Activated T-cell treated with anti-CD3 and anti-CD28 coated beads, Interleukin-2, amount 50 U/mL, for 1 hour (primary cell): ENCODE results near the gene KCNC1.

Experiments used
- DNase-seq: peaks from one replicate; pipeline ENCODE4 v3.0.0-alpha.2; 2020

Gene KCNC1

DNA sequence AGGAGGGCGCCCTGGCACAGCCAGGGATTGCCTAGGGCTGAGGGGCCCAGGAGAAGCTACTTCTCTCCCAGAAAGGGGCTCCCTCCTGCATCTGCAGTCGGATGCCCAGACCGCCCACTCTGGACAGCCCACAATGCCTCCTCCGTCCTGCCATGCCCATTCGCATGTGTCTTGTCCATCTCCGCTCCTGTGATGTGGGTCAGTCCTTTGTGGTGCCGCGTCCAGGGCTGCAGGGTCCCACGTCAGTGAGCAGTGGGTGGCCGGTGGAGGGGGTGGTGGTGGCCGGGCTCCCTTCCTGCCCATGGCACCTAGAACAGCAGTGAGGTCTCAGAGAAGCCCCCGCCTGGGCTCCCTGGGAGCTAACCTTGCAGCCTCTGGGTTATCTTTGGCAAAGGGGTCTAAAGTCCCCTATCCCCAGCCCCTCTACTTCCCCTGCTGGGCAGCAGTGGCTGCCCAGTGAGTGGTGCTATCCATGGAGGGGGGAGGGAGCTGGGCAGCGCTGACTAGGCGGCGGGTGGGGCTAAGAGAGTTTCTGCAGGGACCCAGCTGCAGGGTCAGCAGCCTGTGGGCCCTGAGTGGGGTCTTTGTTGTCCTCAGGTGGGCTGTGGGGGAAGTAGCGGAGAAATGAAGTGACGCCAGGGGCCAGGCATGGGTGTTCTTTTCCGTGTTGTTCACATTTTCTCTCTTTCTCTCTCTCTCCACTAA, 41.1 kb downstream of the KCNC1 start:
- DNase-seq, result no peak

DNA sequence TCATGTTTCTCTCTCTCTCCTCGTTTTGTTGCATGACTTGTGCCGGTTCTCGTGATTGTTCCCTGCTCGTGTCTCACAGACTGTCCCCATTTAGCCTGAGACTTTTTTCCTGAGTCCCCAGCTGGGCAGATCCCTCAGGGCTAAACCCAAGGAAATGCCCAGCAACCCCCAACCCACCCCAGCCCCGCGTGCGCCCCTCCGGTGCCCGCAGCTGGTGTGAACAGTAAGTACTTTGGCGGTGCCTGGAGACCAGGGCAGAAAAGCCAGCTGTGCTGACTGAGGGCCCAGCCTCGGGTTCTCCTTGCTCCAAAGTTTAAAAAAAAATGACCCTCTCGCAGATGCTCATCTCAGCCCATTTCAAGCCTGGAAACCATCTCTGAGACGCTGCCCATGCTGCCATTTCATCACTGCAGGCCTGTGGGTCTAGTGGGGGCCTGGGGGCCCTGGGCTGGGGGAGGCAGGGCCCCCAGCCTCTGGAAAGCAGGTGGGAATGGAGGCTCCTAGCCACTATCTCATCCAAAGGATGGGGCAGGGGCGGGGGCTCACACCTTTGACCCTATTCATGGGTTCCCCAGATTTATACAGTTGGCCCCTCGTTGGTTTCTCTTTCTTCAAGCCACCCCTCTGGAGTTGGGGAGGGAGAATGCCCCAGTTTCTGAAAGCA, 41.8 kb downstream of the KCNC1 start:
- DNase-seq, result no peak

DNA sequence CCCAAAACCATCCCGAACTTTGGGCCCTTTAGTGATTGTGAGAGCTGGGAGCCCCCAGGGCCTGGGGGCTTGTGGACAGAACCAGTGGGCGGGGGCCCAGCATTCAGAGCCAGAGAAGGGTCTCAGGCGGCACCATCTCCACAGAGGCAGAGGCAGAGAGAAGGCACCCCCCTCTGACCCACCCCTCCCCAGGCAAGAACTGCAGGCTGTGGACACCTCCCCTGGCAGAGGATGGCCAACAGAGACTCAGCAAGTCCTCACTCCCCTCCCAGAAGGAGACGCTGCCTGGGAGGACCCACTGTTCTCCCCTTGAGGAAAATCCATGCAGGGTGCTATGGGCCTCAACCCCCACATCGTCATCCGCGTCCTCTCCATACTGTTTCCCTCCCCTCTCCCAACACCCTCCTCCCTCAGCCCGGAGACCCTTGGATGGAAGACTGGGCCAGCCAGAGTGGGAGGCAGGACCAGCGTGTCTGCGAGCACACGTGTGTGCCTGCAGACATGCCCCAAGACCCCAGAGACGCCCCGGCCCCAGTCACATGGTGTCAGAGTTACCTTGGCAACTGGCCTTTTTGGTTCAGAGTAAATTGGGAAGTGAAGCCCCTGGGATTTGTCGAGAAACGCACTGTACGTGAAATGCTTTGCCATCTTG, 42.6 kb downstream of the KCNC1 start:
- no peak for DNase-seq

DNA sequence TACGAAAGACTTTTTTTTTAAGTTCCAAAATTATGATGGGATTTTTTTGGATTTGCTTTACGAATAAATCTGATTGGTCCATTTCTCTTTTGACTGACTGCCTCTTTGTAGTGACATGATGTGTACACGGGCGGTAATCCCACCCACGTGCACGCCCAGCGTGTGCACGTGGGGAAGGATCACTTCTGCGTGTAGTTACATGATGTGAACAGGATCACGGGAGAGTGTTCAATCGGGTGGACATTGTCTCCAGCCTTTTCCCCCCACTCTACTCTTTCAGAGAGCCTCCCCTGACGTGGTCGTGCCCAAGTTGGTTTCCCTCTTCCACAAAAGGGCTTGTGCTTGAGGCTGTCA, 43.1 kb downstream of the KCNC1 start:
- DNase-seq, result no peak

DNA sequence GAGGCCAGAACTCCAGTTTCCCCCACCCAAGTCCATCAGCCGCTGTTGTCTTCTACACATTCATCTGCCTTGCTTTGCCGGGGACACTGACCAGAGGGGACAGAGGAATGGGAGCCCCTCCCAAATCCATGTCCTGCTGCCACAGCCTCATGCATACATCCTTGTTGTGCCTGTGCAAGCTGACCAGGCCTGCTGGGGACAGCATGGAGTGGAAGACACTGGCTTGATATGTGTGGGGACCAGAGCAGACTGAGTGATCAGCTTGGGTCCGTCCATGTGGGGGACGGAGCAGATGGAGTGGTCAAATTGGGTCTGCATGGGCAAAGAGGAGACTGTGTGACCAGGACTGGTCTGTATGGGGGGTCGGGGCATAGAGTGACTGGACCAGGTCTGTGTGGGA, 43.8 kb downstream of the KCNC1 start:
- no peak for DNase-seq

DNA sequence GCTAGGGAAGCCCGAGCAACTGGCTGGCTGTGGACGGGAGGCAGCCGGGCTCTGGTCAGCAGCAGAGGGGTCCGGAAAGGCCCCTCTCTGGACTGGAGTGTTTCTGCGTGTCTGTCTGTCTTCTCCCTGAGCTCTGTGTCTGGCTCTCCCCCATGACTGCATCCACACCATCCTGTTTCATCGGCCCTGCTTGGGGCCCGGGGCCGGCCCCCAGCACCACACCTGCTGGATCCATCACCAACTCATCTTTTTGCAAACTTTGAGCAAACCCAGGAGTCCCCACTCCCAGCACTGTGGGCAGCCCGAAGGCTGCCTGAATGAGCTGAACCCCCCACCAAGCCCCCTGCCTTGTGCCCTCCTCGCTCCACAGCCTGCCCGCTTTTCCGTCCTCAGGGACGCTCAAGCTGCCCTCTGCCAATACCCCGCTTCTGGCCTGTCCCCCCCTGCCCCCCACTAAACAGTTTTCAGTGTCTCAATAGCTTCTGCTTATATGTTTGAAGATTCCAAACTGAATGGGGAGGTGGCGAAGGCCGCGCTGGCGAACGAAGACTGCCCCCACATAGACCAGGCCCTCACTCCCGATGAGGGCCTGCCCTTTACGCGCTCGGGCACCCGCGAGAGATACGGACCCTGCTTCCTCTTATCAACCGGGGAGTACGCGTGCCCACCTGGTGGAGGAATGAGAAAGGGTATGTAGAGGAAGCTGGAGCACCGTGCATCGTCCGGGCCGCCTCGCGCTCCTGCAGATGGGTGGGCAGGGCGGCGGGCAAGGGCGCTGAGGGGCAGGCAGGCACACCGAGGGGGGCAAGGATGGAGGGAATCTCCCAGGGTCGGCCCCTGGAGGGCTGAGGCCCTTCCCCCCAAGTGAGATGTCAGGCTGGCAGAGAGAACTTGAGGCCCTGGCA, 44.6 kb downstream of the KCNC1 start:
- no peak for DNase-seq

DNA sequence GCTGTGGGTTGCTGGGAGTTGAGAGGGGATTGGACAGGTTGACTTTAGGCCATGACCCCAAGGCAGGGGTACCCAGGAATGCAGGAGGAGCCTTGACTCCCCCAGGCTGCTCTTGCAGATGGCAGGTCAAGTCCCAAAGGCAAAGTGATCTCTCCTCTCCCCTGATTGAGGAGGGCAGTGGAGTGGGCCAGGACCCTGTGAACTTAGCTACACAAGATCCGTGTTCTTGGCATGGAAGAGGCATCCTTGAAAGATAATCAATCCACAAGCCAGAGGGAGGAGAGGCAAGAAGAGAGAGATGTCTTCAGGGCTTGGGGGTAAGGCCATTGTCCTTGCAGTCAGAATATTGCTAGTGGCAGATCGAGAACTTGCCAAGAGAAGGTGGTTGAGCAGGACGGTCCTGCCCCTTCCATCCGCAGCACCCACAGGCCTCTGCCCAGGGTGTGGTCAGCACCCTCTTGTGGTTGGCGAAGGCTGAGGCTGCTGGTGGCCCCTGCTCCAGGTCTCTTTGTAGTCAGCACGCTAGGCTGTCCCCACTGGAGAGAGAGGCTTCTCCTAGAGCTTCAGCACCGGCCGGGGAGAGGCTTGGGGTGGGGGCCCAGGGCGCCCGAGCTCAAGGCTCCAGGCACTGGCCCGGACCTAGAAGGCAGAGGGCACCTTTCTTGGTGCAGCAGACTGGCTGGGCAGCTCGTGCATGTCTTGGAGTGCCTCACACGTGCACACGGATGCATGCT, 45.4 kb downstream of the KCNC1 start:
- DNase-seq, result no peak

DNA sequence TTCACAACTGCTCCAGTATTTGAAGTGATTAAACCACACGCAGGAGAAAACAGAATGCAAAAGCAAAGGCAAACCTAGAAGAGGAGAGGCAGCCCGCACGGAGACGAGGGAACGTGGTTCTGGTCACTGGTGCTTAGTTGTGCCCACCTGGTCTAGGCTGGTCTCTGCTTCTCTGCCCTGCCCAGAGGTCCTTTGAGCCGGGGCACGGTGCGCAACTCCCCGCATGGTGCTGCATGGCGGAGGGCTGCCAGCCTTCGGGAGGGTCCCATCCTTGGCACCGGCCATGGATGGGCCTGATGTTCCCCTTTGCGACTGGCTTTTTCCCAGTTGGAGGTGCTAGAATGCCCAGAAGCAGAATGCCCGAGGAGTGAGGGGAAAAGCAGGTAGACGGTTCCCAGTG, 46.1 kb downstream of the KCNC1 start:
- no peak for DNase-seq

DNA sequence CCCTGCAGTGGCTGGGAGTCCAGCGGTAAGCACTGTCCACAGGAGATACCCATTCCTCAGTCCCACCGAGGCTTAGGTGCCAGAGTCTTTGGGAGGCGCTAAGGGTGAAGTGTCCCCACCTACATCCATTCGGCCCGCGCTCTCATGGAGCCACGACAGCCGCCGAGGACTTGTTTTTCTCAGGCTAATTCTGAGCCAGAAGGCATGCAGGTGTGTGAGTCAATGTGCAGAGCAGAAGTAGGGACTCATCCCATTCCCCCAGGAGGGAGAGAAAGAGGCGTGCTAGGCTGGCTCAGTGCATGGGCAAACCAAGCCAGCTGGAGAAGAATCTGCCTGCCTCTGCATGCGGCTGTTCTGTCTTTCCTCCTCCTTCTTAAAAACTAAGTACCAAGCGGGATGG, 46.6 kb downstream of the KCNC1 start:
- DNase-seq, result no peak

DNA sequence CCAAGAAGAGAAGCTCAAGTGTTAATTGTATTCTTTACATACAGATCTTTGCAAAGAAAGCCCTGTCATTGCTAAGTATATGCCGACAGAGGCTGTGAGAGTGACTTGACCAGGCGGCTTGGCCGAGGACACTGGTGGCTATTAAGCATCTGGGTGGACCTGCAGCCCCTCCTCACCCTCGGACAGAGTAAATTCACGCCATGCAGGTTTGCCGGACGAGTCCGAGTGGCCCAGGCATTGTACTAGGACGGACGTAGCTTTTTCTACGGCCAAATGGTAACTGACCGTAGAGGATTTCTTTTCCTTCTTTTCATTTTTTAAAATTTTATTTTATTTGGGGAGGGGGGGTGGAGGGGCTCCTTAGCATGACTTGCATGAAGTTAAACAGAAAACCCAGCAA, 47.0 kb downstream of the KCNC1 start:
- no peak for DNase-seq

DNA sequence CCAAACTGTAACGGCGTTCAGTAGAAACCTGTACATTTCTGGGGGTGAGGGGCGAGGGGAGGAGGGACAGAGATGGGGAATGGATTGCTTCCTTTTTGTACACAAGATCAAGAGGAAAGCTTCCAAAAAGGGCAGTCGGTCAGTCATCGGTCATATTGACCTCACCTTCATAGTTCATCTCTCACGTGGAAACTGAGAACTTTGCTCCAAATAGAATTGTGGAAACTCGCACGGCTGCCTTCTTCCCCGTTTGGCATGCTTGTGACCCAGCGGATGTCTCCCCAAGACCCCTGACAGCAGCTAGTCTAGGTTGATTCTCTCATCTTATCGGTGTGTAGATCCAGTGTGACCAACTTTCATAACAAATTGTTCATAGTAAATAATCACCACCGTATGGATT, 47.6 kb downstream of the KCNC1 start:
- DNase-seq, result no peak

DNA sequence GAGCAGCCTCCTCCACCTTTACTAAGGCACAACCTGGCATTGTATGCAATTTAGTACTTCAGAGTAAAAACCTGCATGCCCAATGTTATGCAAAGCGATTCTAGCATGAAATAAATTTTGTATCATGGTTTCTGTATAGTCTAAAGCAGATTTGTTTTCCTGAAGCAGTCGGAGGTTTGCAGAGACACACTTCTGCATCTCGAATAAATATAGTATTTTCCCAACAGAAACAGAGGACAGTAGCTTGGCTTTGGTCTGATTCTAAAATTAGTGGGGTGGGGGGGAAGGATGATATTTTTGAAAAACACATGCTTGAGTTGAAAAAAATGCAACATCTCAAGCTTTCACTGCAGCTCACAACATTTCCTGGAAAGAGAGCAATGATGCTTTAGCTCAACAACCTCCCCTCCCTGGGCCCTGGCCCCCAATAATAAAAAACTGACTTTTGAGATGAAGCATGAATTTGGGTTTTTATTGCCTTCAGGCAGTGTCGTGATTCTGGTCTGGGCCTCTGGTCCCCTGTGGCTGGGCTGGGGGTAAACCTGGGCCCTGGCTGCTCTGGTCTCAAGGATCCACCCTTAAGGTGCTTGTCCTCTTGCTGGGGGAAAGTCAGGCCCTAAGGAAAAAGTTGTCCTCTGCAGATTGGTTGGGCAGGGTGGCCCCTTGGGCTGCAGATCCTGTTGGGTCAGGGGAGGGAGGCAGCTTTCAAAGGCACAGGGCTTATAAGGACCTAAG, 48.2 kb downstream of the KCNC1 start:
- no peak for DNase-seq

DNA sequence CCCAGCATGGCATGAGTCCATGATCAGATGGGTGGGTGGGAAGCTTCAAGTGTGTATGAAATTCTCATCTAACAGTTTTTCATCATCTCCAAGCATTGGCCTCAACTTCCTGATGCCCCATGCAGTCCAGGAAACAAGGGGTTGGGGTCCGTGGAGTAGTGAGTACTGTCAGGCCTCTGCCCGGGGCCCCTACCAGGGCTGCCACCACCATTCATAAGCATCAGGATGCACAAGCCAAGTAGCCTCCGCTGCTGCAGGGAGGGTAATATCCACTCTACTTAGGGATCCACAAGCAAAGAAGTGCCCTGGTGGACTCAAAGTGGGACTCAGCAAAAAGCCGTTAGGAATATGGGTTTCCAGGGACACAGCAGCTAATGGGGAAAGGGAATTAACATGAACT, 49.3 kb downstream of the KCNC1 start:
- DNase-seq, result no peak

DNA sequence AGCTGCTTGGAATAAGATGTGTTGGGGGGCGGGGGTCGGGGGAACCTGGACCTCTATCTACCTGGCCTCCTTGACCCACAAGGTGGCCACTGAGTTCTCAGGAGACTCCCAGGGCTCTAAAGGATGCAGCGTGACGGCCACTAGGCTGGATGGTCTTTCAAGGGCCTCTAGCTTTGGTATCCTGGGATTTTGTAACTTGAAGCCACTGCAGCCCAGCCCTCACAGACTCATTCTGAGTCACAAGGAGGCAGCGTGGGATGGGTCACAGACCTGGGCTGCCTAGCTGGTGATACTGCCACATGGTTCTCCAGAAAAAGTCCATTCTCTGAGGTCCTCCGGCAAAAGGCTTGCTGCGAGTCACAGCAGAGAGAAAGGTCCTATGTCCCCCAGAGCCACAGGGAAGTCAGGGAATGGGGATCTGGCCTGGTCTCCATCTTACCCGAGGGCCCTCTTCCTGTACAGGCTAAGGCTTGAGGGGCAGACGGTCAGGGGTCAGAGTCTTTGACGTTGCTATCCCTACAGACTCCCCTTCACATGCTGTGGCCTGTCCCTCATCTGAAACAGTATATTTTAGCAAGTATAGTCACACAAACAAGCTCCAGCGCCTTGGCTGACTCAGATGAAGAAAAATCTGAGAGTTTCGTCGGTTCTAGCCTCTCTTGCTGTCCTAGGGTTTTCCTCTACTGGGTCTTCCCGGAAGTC, 52.4 kb downstream of the KCNC1 start:
- no peak for DNase-seq

DNA sequence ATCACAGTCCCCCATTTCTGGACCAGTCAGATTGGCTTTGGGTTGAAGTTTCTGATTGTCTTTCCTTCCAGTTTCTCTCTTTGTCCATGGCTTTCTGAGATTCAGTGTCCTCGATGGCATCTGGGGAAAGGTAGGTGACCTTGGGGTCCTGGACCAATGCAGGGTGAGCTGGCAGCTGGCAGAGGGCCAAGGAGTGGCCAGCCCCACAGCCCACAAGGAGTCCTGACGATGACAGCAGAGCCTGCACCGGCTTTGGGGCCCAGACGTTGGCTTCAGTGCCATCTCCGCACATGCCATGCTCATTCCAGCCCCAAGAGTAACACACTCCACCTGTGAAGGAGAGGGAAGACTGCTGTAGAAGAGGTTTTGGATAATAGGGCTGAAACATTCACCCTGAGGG, 53.5 kb downstream of the KCNC1 start:
- no peak for DNase-seq

DNA sequence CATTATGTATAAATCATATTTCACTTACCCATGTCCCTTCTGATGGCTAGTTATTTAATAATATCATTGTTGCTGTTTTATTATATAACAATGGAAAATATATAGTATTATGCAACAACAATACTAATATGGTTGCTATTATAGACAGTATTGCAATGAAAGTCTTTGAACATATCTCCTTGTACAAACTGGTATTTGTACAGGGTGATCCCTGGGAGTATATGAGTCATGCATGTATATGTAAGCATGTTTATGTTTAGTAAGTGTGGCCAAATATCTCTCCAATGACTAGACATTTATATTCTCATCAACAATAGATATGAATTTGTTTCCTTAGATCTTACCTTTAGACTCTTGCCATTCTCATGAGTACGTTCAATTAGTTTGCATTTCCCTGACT, 55.9 kb downstream of the KCNC1 start:
- no peak for DNase-seq

DNA sequence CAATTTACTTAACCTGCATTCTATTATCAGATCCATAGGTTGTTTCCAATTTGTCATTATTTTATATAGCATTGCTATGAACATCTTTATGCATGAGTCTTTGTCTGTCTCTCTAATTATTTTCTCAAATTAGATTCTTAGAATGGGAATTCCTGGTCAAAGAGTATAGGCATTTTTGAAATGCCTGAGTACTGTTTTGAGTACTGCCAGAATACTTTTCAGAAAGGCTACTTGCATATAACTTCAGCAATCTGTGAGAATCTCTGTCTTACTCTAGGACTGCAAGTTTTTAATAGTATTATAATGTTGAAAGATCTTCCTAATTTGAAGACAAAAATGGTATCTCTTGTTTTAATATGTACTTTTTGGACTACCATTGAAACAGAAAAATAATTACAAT, 56.6 kb downstream of the KCNC1 start:
- no peak for DNase-seq

DNA sequence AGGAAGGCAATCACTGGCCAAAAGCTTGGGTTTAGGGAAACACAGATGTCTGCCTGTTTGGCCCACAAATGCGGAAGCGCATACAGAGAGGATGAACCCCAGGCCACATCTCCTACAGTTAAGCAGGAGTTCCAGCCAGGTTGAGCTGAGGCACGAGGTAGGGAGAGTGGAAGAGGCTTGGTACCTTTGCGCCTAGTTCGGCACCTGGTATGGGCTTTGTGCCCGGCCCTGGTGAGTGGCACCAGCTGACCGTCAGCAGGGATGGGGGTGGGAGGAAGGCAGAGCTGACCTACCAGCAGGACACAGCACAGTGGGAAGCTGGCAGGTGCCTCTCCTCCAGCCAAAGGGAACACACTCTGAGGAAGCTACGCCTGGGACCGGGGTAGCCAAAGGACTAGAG, 57.6 kb downstream of the KCNC1 start:
- DNase-seq, result no peak

DNA sequence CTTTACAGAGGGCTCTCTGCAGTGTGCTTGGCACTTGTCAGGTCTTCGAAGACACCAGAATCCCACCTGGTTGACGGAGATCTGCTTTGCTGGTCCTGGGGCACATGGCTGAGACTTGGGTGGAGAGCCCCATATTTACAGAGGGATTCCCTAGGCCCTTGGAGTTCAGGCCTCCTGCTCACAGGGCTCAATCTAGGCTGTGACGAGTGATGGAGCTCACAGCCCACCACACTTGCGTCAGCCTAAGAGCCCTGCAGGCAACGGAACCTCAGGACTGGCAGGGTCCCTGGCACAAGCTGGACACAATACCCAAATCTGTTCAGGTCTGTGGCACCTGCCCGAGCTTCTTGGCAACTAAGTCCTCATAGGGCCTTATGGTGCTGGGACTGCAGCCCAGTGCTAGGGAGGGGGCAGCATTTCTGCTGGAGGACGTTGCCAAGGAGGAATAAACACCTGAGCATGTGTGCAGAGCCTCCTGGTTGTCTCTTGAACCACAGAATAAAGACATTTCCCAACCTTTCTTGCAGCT, 59.1 kb downstream of the KCNC1 start:
- DNase-seq, result no peak

DNA sequence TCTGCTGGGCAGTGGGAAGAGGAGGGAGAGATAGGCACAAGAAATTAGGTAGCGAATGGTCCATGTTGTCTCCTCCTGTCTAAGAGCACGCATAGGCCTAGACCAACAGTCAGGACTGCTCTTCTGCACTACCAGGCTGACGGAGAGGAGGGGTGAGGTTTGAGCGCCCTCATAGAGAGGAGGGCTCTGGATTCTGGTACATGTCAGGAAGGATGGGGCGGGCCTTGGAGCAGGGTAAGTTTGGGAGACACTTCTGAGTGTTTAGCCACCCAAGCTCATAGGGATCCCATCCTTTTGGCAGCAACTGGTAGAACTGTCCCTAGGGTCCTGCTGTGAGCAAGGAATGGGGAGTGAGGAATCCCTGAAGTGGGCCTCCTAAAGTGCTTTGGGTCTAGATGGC, 60.4 kb downstream of the KCNC1 start:
- no peak for DNase-seq

DNA sequence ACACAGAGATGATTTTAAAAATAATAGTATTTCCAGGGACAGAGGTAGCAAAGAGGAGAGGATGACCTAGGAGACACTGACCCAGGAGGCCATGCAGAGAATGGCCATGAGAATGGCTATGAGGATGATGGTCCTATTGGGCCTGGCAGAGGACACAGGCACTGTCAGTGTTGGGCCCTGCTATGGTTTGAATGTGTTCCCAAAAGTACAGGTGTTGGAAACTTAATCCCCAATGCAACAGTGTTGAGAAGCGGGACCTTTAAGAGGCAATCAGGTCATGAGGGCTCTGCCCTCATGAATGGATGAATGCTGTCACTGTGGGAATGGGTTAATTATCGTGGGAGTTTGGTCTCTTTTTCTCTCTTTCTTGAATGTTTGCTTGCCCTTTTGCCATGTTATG, 61.6 kb downstream of the KCNC1 start:
- DNase-seq, result no peak
